ENCODE measurements around the gene AGBL4.

GRCh38 chr1:49226758-49227157 is 797.0 kb downstream of the AGBL4 start:
- TF ChIP-seq, protein P1, sequence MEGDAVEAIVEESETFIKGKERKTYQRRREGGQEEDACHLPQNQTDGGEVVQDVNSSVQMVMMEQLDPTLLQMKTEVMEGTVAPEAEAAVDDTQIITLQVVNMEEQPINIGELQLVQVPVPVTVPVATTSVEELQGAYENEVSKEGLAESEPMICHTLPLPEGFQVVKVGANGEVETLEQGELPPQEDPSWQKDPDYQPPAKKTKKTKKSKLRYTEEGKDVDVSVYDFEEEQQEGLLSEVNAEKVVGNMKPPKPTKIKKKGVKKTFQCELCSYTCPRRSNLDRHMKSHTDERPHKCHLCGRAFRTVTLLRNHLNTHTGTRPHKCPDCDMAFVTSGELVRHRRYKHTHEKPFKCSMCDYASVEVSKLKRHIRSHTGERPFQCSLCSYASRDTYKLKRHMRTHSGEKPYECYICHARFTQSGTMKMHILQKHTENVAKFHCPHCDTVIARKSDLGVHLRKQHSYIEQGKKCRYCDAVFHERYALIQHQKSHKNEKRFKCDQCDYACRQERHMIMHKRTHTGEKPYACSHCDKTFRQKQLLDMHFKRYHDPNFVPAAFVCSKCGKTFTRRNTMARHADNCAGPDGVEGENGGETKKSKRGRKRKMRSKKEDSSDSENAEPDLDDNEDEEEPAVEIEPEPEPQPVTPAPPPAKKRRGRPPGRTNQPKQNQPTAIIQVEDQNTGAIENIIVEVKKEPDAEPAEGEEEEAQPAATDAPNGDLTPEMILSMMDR (optimal IDR thresholded peaks at IDR 0.05 in 1 of 3, IDR thresholded peaks at IDR 0.05 in 1 of 3, conservative IDR thresholded peaks at IDR 0.05 in 1 of 3; ENCODE audit: extremely low read depth in 1 of 3, insufficient read depth in 2 of 3, low read length in 3 of 3): no peak
- TF ChIP-seq EZH2 (IDR thresholded peaks at IDR 0.05; ENCODE audit: low read length): no peak

Data from keratinocyte (primary cell).